GM19023 (cell line): Measurements from ENCODE around the gene OSBPL7.

ENCODE experiments used
- ATAC-seq: cut with Tn5 transposase; IDR thresholded peaks from one replicate; pipeline ENCODE4 v1.9.1; 2021; ENCODE audit warnings: mild to moderate bottlenecking, moderate library complexity; ENCODE audit not compliant: unreplicated experiment

Gene OSBPL7, protein sequence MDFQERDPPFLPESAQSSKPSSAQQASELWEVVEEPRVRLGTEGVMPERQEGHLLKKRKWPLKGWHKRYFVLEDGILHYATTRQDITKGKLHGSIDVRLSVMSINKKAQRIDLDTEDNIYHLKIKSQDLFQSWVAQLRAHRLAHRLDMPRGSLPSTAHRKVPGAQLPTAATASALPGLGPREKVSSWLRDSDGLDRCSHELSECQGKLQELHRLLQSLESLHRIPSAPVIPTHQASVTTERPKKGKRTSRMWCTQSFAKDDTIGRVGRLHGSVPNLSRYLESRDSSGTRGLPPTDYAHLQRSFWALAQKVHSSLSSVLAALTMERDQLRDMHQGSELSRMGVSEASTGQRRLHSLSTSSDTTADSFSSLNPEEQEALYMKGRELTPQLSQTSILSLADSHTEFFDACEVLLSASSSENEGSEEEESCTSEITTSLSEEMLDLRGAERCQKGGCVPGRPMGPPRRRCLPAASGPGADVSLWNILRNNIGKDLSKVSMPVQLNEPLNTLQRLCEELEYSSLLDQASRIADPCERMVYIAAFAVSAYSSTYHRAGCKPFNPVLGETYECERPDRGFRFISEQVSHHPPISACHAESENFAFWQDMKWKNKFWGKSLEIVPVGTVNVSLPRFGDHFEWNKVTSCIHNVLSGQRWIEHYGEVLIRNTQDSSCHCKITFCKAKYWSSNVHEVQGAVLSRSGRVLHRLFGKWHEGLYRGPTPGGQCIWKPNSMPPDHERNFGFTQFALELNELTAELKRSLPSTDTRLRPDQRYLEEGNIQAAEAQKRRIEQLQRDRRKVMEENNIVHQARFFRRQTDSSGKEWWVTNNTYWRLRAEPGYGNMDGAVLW

DNA sequence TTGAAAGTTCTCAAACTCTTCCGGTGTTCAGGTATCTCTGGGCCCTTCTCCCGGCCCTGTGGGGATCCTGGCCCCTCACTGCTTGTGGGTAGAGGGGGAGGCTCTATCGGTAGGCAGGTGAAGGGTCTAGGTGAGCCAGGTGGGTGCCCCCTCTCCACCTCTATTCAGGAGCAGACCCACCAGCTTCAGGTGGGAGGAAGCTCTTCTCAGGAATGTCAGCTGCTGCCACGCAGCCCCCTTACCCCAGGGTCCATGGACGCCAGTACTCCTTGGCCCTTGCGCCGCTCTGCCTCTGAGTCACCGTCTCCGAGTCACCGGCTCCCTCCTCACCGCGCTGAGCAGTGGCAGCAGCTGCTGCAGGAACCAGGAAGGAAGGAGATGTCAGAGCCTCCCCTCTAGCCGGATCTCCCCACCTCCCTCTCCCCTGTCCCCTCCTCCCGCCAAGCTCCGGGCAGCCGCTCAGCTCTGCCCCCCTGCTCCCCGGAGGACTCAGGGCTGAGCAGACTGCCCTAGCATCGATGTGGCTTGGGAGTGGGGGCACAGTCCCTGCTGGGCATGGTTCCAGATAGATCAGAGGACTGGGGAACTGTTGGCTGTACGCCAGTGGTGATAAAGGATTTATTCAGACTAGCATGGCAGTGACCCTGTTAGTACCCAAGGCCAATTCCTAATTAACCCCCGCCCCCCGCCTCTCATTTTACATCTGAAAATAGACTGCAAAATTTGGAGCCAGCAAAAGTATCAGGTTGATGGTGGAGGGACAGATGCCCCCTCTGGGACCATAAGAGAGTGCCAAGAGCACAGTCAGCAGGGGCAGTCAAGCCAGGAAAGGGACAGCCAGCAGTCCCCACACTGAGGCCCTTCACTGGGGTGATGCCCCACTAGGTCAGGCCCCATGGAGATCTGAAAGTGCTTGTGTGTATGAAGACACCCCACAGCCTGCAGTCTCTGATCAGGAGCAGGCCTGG is at the start of gene OSBPL7:
TSS of gene OSBPL7 (minus strand) at position 371 of the 968 bp plus-strand sequence. CDS start 1,516 bp downstream, outside the sequence.
- ATAC-seq = peak; percentile 83

DNA sequence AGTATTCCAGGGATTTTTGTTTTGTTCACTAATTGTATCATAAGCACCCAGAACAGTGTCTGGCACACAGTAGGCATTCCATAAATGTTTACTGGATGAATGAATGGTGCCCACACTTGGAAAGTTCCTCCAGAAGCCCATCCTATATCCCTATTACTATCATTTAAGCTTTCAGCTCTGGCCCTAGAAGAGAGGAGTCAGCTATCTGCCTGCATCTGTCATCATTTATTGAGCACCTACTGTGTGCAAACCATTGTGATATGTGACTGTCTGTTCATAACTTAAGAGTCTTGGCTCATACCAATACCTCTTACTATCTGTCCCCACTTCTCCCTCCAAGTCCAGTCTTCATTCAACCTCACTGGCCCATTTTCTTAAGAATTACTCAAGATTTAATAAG is 49.5 kb upstream of the OSBPL7 start:
- ATAC-seq = no peak

DNA sequence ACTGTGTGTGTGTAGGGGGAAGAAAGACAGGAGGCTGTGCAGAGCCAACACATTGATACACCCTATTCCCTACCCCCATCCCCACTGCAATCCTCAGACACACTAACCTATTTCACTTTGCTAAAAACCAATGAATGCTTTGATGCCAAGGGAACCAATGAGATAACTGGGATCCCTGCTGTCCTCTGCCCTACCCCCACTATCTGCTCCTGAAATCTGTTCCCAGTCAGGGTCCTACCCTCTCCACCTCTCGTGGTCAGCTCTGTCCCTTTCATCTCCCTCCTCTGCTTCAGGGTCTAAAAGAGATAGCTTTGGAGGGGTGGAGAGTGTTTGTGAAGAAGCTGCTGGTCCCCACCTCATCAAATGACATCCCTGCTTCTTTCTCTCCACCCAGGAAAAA is 48.5 kb upstream of the OSBPL7 start:
- no peak for ATAC-seq

DNA sequence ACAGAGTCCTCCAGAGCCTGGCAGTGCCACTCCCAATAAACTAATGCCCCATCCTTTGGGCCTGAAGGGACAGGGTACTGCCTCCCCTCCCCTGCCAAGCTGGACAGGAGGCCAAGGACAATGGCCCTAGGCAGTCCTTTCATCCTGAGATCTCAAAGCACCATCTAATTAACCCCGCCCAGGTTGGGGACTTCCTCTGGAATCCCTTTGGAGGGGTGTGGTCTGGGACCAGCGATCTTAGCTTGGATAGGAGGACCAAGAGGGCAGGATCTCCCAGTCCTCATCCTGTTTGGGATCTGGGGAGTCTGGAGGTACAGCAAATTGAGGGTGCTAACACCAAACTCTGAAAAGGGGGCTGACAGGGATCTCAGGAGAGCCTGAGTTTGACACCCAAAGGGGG is 47.5 kb upstream of the OSBPL7 start:
- no peak for ATAC-seq

DNA sequence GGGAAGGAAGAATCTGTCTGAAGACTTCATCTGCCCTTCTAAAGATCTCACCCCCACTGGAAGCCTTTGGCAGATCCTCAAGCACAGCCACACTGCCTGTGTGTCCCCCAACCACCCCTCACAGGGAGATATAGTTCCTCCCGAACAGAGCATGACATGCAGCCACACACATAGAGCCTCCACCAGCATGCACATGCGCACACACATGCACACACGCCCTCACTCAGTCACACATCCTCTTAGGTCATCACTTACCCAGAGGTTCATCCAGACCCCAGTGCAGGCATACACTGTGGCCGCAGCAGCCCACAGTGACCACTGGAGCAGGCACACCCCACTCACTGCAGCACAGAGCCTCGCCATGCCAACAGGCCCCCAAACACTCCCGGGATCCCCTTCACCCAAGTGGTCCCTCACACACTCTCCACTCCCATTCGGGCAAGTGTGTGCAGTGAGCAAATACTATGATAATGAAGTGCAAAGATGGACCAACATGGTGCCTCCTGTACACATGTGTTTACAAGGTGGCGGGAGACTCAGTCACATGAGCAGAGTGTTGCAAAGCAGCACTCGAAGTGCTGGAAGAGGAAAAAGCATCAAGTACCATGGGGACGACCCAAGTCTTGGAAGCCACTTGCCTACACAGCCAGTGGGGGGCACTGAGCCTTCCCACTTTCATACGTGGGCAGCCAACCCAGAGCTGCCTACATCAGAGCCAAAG is 46.4 kb upstream of the OSBPL7 start:
- ATAC-seq = no peak

DNA sequence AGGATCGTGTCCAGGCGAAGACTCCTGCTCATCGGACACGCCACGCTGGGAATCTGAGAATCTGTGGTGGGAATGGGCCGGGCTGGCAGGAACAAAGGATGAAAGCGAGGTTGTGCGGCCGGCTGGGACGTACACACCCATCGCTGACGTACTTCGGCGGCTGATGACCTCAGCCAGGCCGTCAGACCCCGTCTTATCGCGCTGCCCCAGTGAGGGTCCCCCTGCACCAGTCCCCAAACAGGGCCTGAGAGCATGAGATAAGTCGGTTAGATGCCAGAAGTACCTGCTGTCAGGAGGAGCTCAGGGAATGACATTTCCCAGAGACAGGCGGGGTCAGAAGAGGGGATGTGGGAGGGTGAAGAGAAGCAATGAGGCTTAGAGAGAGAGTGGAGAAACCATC is 45.3 kb upstream of the OSBPL7 start:
- no peak for ATAC-seq

DNA sequence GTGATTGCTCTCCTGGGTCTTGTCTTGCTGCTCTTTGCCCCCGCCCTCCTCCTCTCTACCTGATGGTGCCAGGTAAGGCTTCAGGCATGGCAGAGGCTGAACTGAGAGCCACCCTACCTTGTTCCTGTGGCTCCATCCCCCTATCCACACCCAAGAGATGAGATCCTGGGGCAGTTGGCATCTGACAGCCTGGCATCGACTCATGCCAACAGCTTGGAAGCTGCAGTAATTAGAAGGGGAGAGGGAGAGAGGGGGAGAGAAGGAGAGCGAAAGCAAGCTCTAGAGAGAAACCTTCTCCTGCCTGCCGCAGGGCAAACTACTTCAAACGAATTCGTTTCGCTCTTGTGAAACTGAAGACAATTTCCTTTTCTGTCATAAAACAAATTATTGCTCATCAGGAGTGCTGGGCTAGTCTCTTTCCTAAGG is 43.2 kb upstream of the OSBPL7 start:
- no peak for ATAC-seq

DNA sequence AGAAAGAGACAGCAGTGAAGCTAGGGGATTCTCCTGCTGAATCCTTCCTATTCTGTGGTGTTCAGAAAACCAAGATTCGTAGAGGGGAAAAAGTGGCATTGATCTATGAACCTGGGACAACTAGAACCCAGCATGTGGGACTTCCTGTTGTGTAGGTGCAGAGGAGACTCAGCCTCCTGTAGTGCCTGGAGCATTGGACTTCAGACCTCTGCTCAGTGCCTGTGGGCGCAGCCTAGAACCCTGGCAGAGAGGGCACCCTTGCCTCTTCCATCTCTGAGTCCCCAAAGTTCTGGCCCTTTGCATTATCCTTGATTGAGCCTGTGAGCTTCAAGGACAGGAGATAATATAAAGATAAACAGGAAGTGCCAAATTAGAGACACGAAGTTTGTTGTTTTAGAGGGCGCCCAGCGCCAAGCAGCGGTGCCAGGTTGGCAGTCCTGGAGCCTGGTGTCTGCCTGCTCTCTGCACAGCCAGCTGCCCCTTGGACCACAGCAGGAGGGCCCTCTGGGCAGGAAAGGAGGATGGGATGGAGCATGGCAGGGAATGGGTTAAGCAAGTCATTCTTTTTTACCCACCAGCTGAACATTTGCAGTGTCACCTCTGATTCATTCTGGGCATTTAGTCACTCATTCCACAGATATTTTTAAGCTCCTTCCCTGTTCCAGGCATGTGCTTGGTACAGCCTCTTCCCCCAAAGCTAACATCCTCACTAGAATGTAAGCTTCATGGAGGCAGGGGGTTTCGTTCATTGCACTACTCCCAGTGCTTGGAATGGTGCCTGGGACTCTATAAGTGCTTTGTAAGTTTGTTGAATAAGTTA is 41.2 kb upstream of the OSBPL7 start:
- ATAC-seq = no peak

DNA sequence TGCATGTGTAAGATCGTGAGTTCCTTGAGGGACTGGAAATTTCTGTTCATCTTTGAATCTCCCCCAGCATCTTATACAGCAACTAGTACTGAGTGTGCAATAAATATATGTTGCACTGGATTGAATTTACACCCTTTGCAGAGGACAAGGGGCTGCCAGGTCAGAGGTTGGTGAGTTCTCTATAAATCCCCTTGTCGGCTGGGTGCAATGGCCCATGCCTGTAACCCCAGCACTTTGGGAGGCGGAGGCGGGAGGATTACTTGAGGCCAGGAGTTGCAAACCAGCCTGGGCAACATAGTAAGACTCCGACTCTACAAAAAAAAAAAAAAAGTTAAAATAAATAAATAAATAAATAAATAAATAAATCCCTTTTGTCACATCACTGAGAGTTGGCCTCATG is 38.8 kb upstream of the OSBPL7 start:
- ATAC-seq = no peak

DNA sequence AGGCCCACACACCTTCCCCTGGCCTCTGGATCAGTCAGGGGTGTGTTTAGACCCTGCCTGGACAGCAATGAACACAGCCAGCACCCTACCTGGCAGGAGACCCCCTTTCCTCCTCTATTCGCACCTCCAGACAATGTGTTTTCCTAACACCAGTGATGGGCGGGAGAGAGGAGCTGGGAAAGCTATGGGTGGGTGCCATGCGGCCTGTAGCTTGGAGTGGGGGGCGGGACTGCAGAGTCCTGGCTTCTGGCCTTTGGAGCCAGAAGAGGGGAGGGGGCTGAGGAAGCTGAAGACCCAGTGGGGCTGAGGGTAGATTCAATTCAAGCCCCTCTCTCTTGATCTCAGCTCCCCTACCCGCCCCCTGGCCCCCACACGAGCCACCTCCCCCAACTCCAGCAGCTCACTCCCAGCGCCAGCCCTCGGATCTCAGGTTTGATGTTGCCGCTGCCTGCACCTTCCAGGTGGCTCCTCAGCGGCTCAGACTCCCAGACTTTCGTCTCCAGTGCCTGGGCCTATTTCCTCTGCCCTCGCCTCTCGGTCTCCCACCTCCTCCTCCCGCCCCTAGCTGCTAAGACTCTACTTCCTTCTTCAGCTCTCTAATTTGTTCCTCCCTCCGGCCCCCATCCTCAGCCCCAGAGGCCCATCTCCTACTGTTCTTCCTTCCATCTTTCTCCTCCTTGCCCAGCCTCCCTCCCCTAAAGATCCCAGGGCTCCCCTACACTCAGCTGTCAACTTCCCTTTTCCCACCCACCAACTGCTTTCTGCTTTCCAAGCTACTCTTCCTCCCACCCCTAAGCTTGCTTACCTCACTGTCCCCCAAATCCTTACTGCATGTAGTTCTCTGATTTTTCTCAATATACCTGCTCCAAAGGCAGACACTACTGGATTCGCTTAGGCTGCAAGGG is 36.2 kb upstream of the OSBPL7 start:
- ATAC-seq = no peak

DNA sequence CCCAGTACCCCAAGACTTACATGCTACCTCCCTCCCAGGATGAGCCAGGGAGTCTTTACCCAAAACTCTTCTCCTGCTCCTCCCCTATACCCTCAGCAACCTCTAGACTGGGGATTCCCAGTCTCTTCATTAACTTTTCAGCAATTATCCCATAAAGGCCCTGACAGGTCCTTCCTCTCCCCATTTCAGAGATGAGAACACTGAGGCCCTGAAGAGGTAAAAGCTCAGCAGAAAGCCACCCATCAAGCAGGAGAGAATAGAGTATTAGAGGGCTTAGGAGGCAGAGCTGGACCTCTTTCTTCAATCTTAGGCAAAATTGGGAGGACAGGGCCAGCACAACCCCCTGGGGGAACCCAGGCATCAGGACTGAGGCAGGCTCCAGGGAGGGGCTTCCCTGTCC is 35.2 kb upstream of the OSBPL7 start:
- no peak for ATAC-seq

DNA sequence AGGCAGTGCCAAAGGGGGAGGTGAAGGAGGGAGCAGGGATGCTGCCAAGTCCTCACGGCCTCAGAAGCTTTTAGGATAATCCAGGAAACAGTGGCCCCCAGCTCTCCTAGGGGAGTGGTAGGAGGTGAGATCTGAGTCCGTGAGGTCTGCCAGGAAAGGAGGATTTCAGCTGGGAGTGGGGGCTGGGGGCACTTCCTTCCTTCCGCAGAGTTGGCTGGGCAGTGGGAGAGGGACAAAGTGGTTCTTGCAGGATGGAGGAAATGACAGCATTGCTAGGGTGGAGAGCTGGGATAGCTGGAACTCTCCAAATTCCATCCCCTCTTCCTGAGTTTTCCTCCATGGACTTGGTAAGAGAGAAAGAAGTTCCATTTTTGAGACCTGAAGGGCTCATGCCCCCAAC is 34.1 kb upstream of the OSBPL7 start:
- no peak for ATAC-seq

DNA sequence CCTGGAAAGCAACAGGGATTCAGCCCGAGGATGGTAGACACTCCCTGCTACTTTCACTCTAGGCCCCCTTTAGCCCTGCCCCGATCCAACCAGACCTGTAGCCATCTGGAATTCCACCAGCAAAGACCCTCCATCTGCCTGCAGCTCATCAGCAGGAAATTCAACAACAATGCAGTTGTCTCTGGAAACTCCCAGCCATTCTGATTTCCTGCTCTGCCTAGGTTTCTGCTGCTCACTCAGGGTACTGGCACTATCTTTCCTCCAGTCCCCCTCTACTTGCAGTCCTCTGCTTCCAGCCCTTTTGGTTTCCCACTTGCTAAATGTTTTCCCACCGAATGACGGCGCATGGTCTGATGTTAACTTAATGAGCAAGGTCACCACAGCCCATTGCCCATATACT is 32.0 kb upstream of the OSBPL7 start:
- no peak for ATAC-seq

DNA sequence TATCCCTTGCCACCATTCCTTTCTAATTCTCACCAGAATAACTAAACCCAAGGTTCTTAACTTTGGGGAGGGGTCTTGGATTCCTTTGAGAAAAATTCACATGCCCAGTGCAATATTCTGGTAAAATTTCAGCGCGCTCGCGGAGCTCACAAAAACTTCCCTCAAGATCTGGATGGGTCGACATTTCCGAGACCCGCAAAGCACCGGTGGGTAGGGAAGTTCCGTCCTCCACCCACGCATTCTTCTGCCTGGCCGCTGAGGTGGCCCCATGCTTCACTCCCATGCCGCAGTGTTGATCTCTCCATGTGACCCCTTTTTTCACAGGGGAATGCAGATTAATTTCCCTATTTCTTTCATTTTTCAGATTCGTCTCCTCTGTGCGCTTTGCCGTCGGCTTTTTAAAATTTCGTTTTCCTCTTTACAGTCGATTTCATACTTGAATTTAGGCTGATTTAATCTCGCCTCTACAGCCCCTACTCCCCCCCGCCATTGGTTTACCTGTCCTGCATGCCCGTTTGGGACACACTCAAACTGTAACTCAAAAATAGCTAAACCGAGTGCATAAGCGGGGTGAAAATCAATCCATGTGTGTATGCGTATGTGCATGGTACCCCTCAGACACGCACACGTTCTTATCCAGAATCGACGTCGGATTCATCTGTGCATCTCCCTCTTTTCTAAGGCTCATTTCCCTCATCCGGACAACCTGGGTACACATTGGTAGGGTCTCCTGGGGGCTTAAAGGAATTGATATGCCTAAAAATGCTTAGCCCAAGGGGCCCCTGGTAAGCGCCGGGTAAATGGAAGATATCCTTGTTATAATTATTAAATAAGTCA is 30.7 kb upstream of the OSBPL7 start:
- no peak for ATAC-seq

DNA sequence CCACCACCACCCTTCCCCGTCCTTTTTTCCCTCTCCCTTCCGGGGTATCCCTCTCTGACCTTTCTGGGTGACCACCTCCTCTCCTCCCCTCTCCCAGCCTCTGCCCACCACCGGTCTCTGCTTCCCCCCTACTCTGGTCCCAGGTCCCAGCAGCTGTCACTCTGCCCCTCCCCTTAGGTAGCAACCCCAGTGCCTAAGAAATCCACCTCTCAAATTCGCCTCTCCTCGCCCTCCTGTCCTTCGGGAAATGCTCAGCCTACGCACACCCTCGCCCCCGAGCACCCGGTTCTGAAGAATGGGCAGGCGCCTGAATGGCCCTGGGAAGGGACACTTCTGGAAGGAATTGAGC is 30.1 kb upstream of the OSBPL7 start:
- no peak for ATAC-seq

DNA sequence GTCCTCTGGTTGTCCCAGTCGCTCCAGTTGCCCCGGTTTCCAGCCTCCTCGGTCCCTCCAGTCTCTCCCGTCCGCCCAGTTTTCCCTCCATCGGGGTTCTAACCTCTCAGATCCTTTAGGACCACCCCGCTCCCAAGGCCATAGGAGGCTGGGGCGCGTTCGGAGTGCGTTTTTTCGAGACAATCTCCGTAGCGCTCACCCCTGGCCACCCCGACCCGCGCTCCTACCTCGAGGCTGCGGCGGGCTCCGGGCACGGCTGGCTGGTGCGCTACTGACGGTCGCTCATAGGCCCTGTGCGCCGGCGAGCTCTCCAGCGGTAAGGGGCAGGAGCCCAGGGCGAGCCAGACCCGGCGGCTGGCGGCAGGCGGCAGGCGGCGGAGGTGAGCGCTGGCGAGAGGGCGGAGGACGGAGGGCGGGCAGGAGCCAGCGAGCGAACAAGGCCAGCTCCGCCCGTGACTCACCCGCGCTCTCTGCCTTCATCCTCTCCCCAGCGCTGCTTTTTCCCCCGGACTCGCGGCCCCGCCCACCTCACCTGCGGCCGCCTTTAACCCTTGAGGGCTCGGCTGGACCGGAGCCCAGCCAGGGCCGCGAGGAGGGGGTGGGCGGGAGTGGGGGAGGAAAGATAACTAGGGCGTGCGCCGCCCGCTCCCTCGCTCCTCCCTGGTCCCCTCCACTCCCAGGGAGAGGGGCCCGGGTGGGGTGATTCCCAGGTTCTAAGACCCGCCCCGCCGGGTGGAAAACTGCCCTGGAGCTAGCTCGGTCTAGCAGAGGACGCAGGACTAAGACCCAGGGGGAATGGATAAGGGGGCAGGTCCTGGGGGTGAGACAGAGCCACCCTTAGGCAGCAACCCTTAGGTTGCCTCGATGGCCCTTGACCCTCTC is 29.3 kb upstream of the OSBPL7 start, which contains the start of gene SP6:
TSS of gene SP6 (minus strand) at position 472 of the 882 bp plus-strand sequence. CDS start 2,734 bp downstream, outside the sequence.
- ATAC-seq = no peak

DNA sequence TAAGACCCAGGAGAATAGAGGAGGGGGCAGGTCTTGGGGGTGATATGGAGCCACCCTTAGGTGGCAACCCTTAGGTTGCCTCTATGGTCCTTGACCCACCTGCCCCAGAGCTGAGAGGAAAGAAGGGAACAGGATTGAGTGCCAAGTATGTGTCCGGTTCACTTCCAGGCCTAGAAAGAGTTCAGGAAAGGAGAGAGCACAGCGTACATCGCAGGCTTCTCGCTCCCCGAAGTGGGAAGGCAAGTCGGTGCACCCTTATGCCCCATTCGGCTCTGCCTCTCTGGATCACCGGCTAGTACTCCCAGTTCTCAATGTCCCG is 28.7 kb upstream of the OSBPL7 start:
- ATAC-seq = no peak
